DMS79 treated with DMSO at 0.1 percent for 48 hours (cell line): ENCODE results near the gene PLCB1.
"Not testable (repeated sequence)": the region's sequence is repeated elsewhere in the genome, so short reads cannot be mapped to it uniquely, and the experiment has no call there.

ENCODE experiments used
- DNase-seq: peaks from one replicate; lab custom pipeline; 2025; lab: John Stamatoyannopoulos, UW

The PLCB1 gene

GRCh38 chr20:8844179-8844578 lies 712.1 kb downstream of the PLCB1 start:
- no peak for DNase-seq

DNA sequence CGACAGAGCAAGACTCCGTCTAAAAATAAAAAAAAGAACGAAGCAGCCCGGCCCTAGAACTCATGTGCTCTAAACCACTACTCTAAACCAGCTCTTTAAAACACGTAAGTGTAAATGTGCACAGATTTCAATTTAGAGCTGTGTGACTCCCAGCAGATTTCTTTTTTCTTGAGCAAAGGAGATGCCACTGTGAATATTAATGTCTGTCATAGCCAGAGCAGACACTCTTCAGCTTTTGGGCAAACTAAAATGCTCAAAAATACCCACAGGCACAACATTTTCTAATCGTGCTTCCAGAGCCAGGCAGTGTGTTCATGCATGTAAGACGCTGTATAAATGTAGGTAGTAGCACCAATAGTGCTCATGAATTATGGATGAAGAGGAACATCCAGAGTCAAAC lies 717.9 kb downstream of the PLCB1 start:
- no peak for DNase-seq

GRCh38 chr20:8851446-8851845 lies 719.4 kb downstream of the PLCB1 start:
- DNase-seq: no peak

- not testable (repeated sequence) for DNase-seq
These were observed 719.9 kb downstream of the PLCB1 start for GRCh38 chr20:8851919-8852318.

- DNase-seq: not testable (repeated sequence)
These were observed 721.1 kb downstream of the PLCB1 start for GRCh38 chr20:8853211-8853610.

GRCh38 chr20:8853805-8854338 lies 721.8 kb downstream of the PLCB1 start:
- DNase-seq: no peak

DNA sequence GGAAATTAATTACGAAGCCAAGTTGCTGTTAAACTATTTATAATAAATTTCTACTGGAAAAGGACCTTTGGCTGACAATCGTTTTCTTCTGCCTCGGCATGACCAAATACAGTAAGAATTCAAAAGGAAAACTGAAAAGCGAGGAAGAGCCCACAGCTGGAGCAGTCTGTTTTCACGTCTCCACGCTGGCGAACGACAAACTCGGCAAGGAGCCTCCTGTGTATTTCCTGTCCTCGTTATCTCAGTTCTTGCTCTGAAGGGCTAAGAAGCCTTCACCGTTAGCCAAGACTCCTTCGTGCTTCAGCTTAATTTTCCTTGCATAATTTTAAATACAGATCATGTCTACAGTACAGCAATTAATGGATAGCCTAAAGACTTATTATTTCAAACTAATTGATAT lies 722.5 kb downstream of the PLCB1 start:
- no peak for DNase-seq

GRCh38 chr20:8855315-8855714 lies 723.2 kb downstream of the PLCB1 start:
- DNase-seq: no peak

DNA sequence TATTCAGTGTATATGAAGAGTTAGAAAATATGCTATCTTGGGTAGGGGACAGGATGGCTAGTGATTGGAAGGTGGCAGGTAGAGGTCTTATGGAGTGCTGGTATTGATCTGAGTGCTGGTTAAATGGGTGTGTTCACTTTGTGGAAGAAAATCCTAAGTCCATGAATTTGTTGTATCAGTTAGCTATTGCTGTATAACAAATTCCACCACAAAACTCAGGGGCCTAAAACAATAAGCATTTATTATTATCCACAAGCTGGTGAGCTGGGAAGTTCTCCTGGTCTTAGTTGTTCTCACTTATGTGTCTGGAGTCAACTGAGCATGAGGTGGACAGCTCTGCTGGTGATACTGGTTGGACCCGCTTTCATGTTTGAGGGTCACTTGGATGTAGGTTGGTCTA lies 724.6 kb downstream of the PLCB1 start:
- DNase-seq: no peak

- no peak for DNase-seq
These were observed 726.2 kb downstream of the PLCB1 start for GRCh38 chr20:8858181-8858787.

DNA sequence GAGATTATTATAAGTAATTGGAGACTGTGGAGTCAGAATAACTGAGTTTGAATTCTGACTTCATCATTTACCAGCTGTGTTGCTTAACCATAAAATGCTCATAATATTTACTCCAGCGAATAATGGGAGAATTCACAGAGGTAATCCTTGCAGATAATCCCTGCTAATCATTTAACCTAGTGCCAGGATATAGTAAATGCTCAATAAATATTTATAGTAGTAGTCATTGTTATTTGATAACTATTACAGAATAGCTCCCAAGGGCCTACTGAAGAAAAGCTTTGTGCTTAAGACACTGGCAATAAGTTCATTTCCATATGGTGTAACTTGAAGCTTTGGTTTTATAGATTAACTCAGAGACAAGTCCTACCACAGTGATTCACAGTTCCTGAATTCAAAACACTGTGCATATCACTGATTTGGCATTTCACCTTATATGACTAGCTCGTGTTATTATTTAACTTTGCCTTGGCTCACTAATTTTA lies 728.0 kb downstream of the PLCB1 start:
- DNase-seq: no peak

DNA sequence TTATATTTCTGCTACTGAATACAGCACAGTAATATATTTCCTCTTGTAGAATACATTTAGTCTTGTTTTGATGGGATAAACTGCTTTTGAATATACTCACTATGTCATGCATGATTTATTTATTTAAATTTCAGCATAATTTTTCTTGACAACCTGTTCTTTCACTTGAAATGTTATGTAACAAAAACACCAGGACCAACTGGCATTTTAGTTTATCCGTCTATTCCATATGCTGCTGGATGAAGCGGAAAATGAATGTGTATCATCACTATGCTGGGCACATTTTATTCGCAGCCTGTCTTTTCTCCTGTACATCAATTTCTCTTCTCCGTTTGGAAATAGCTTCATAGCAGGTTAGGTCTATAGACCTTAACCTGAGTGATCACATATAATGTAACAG lies 730.0 kb downstream of the PLCB1 start:
- no peak for DNase-seq

DNA sequence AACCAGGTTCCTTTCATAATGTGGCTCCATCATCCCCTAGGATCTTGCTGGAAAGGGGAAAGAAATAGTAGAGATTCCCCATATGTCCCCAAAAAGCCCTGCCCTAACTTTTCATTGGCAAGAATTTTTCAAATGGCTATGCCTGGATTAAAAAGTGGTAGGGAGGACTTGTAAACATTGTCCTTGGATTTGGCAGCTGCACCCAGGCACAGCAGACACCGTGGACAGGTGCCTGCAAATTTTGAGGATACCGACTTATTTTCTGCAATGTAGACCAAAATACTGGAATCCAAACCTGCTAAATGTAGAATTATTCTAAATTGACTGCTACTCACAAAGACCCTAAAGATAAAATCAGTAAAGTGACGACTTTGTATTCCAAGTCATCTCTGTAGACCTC lies 733.6 kb downstream of the PLCB1 start:
- no peak for DNase-seq

GRCh38 chr20:8867038-8867740 lies 735.1 kb downstream of the PLCB1 start:
- no peak for DNase-seq

DNA sequence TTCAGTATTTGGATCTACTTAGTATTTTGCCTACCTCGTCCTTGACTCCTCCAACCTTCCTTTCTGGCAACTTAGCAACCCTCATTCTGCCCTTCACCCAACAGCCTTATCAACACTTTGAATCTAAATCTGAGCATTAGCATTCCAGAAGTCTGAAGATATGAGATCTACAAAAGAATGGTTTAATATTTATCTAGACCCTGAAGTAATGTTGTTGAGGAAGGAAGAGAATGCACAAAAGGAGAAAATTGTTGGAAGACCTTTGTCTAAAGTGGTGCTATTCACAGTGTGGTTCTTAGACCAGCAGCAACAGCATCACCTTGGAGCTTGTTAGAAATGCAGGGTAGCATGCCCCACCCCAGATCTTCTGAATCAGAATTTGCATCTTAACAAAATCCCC lies 738.6 kb downstream of the PLCB1 start:
- no peak for DNase-seq

DNA sequence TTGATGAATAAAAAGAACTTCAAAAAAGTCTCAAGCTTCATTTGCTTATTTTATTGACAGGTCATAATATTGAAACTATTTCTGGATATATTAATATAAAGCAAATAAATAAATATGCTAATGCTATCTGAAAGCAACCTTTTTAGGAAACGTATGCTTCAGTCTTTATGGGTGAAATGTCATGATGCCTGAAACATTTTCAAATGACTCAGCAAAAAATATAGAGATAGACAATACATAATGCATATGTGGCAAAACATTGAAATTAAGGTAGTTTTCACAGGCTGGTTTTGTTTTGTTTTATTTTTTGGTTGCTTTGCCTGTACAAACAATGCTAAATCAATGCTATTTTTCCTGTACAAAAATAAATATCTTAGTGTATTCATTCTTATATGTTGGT lies 742.4 kb downstream of the PLCB1 start:
- no peak for DNase-seq

DNA sequence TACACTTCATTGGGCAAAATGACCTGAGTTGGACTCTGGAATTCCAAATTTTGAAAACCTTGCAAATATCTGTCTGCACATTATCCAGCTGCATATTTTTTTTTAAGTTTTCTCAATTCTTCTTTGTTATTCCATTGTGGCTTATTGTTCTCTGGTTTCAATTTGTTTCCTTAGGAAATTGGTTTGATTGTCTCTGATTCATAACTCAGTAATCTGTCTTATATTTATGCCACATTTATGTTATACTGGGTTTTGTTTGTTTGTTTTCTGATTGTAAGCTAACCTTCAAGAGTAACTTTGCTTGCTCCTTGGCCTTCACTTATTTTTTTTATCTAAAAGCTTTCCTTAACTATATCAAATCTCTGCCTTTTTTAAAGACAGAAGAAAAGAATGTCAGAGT lies 743.5 kb downstream of the PLCB1 start:
- DNase-seq: no peak

GRCh38 chr20:8876366-8876765 lies 744.3 kb downstream of the PLCB1 start:
- no peak for DNase-seq

- DNase-seq: no peak
These were observed 745.2 kb downstream of the PLCB1 start for GRCh38 chr20:8877294-8877693.

DNA sequence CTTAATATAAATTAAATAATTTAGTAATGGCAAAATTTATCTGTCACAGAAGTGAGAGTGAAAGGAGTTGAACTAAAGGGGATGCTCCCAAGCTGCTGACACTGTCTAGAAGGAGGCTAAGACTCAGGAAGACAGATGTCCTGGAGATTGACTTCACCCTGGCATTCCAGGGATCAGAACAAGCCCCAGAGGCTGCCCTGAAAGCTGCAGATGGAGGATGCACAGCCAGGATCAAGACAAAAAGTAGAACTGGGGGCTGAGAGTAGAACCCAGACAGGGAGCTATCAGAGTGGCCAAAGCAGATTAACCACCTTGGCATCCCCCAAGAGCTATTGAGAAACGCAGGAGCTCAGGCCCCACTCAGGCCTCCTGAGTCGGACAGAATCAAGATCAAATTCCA lies 747.6 kb downstream of the PLCB1 start:
- DNase-seq: no peak

DNA sequence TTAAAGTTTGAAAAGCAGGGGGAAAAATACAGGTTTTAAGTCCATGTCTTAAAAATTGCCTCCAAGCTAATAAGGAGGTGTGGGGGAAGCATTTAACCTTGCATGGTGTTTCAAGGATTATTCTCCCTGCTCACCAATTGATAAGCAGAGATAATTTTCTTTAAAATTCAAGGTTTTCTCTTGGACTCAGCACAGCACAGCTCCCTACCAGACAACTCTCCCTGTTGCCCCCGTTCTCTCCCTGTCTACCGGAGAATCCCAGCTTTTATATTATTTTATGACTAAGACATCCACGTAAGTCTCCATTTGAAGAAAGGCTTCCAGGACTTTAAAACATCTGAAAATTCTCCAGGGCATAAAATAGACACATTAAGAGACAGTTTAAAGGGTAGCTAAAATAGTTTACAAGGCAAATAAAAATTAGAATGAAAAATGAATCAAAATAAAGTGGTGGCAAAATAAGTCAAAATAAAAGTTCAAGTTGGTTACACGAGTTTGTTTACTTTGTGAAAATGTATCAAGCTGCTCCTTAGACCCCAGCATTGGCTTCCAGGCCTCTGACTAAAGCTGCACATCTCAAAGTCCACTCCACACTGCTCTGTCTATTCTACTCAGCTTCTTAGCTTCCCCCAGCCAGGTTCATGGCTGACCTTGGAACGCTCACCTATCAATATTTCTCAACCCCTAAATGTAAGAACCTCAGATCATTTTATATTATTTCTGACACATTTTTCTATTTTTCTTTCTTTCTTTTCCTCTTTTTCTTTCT lies 748.2 kb downstream of the PLCB1 start:
- DNase-seq: no peak

DNA sequence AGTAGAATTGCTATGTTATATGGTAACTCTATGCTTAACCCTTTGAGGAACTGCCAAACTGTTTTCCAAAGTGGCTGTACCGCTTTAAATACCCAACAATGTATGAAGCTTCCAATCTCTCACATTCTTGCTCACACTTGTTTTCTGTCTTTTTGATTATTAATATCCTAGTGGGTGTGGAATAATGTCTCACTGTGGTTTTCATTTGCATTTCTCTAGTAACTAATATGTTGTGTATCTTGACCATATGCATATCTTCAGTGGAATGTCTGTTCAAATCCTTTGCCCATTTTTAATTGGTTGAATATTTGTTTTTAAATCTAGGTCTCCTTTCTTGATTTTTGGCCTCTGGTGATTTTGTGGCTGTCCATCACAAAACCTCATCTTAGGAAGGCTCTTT lies 759.0 kb downstream of the PLCB1 start:
- no peak for DNase-seq

- DNase-seq: no peak
These were observed 763.4 kb downstream of the PLCB1 start for GRCh38 chr20:8895472-8895871.
